Thyroid gland (tissue), 4 donors: Measurements from ENCODE around the gene ARF6. TPM values are rescaled to one million over a fixed set of nuclear protein-coding genes. Genes with fewer than 3 reads are reported as not detected.

Source experiments
- DNase-seq, 2 donors: peaks; one replicate each; pipeline ENCODE4 v3.0.0-alpha.2; 2019
- H3K27ac ChIP-seq, 3 donors: fragments of 200-600 bp; sonication (generic); 1 replicate in 2 of 3; 2 replicates in 1 of 3; pipeline ENCODE4 v1.5.1; 2016 to 2019; ENCODE audit warnings: mild to moderate bottlenecking in 1 of 3, moderate library complexity in 1 of 3
- H3K27me3 ChIP-seq: fragments of 200-600 bp; sonication (generic); one replicate; pipeline ENCODE4 v1.5.1; 2019
- H3K36me3 ChIP-seq, 2 donors: fragments of 200-600 bp; sonication (generic); one replicate each; pipeline ENCODE4 v1.5.1; 2016 to 2019
- H3K4me1 ChIP-seq, 2 donors: fragments of 200-600 bp; sonication (generic); one replicate each; pipeline ENCODE4 v1.5.1; 2017 to 2019
- H3K4me3 ChIP-seq, 3 donors: fragments of 200-600 bp; sonication (generic); replicated peaks in 1 of 3; 1 replicate in 2 of 3; 2 replicates in 1 of 3; pipeline ENCODE4 v1.5.1; 2016; ENCODE audit warnings: mild to moderate bottlenecking in 1 of 3
- H3K9me3 ChIP-seq: fragments of 200-600 bp; sonication (generic); one replicate; pipeline ENCODE4 v1.5.1; 2017
- CTCF ChIP-seq, 6 experiments: fragments of 200-600 bp in 3 of 6; fragments of 450-650 bp in 3 of 6; sonication (generic) in 3 of 6; IDR thresholded peaks; one replicate each; pipeline ENCODE4 v1.5.1; 2016 to 2019; ENCODE audit warnings: antibody characterized with exemption in 6 of 6, mild to moderate bottlenecking in 2 of 6, inconsistent platforms in 1 of 6, moderate library complexity in 1 of 6
- POLR2A ChIP-seq, 2 donors: fragments of 450-650 bp; IDR thresholded peaks; one replicate each; pipeline ENCODE4 v1.6.1; 2017; ENCODE audit warnings: antibody characterized with exemption in 2 of 2, mild to moderate bottlenecking in 2 of 2, moderate library complexity in 1 of 2
- WGBS, 2 donors: methylation state at CpG; one replicate each; pipeline ENCODE4 v1.1.5; 2017; 5-methylcytosine and 5-hydroxymethylcytosine counted together
- intact Hi-C: fragments of 100-400 bp; cut with DNase I; formaldehyde crosslinking; loops from one replicate; pipeline ENCODE4 v1.15.1; 2023
- total RNA-seq, 4 donors: library from RNA; depleted of rRNA; stranded (reverse); fragments of >200 nt; gene quantifications; one replicate each; pipeline ENCODE4 v1.2.3, GENCODE V29; 2016

Gene ARF6
- total RNA-seq, 4 donors from 2014 or later, result 35.6 to 59.4 (median 48.5) TPM

GRCh38 chr14:49918706-49919105 lies 25.8 kb downstream of the ARF6 start:
- no peaks in the 10 kb centered on the region for H3K36me3 ChIP-seq
- H3K4me3 ChIP-seq, result no peak overlapping the region
- H3K27me3 ChIP-seq, result no peaks in the 10 kb centered on the region
- no peaks in the 10 kb centered on the region for H3K4me1 ChIP-seq
- no peak overlapping the region for H3K27ac ChIP-seq
- intact Hi-C loops, result no loop called here
- no peak for DNase-seq
- TF ChIP-seq POLR2A (IDR thresholded peaks at IDR 0.05) (no peak), CTCF (IDR thresholded peaks at IDR 0.05) (no peak)
- no peaks in the 10 kb centered on the region for H3K9me3 ChIP-seq
- WGBS, 2 donors, result 98 to 99% methylated on average over 2 of the region's 2 CpGs

GRCh38 chr14:49919825-49920659 lies 27.2 kb downstream of the ARF6 start:
- H3K27ac ChIP-seq, result no peak overlapping the region
- no peaks in the 10 kb centered on the region for H3K27me3 ChIP-seq
- H3K9me3 ChIP-seq, result no peaks in the 10 kb centered on the region
- 82 to 85% methylated on average over 3 of the region's 3 CpGs for WGBS, 2 donors
- no peak for TF ChIP-seq CTCF (IDR thresholded peaks at IDR 0.05)
- H3K4me1 ChIP-seq, result no peaks in the 10 kb centered on the region
- DNase-seq, result no peak
- no peak overlapping the region for H3K4me3 ChIP-seq
- H3K36me3 ChIP-seq, result no peaks in the 10 kb centered on the region
- intact Hi-C loops, result no loop called here

- H3K36me3 ChIP-seq, result no peaks in the 10 kb centered on the region
- no peak overlapping the region for H3K27ac ChIP-seq
- WGBS, 2 donors, result 92 to 96% methylated on average over 2 of the region's 2 CpGs
- no peak for TF ChIP-seq CTCF (IDR thresholded peaks at IDR 0.05)
- no peak for TF ChIP-seq POLR2A (IDR thresholded peaks at IDR 0.05)
- no peaks in the 10 kb centered on the region for H3K4me1 ChIP-seq
- intact Hi-C loops, result no loop called here
- H3K4me3 ChIP-seq, result no peak overlapping the region
- H3K27me3 ChIP-seq, result no peaks in the 10 kb centered on the region
- DNase-seq, result no peak
- H3K9me3 ChIP-seq, result no peaks in the 10 kb centered on the region
Measured at GRCh38 chr14:49920935-49921334, 28.1 kb downstream of the ARF6 start.

GRCh38 chr14:49921401-49921800 lies 28.5 kb downstream of the ARF6 start:
- intact Hi-C loops, result no loop called here
- no peaks in the 10 kb centered on the region for H3K27me3 ChIP-seq
- no peak for DNase-seq
- H3K4me1 ChIP-seq, result no peaks in the 10 kb centered on the region
- no peaks in the 10 kb centered on the region for H3K9me3 ChIP-seq
- no peaks in the 10 kb centered on the region for H3K36me3 ChIP-seq
- H3K27ac ChIP-seq, result no peak overlapping the region
- TF ChIP-seq CTCF (IDR thresholded peaks at IDR 0.05), result no peak
- no peak for TF ChIP-seq POLR2A (IDR thresholded peaks at IDR 0.05)
- 92 to 94% methylated on average over 1 of the region's 1 CpG for WGBS, 2 donors
- H3K4me3 ChIP-seq, result no peak overlapping the region

- Histone ChIP-seq H3K27me3 (no peaks in the 10 kb centered on the region), H3K9me3 (no peaks in the 10 kb centered on the region), H3K36me3 (no peaks in the 10 kb centered on the region), H3K4me3 (no peak overlapping the region), H3K27ac (no peak overlapping the region), H3K4me1 (no peaks in the 10 kb centered on the region)
- no peak for DNase-seq
- no peak for TF ChIP-seq POLR2A (IDR thresholded peaks at IDR 0.05)
- no peak for TF ChIP-seq CTCF (IDR thresholded peaks at IDR 0.05)
- 95 to 96% methylated on average over 1 of the region's 1 CpG for WGBS, 2 donors
- intact Hi-C loops, result no loop called here
Measured at GRCh38 chr14:49923442-49923841, 30.6 kb downstream of the ARF6 start.
